Activated CD4-positive, CD25-positive, alpha-beta regulatory T cell (primary cell): ENCODE data around the gene SUMO3.

Experiments
- DNase-seq, 4 experiments: peaks; one replicate each; lab custom pipeline; 2025; lab: John Stamatoyannopoulos, UW

The SUMO3 gene

GRCh38 chr21:44778499-44778911 lies 39.4 kb downstream of the SUMO3 start:
- no peak for DNase-seq

GRCh38 chr21:44778094-44778493 lies 39.8 kb downstream of the SUMO3 start:
- DNase-seq: no peak

DNA sequence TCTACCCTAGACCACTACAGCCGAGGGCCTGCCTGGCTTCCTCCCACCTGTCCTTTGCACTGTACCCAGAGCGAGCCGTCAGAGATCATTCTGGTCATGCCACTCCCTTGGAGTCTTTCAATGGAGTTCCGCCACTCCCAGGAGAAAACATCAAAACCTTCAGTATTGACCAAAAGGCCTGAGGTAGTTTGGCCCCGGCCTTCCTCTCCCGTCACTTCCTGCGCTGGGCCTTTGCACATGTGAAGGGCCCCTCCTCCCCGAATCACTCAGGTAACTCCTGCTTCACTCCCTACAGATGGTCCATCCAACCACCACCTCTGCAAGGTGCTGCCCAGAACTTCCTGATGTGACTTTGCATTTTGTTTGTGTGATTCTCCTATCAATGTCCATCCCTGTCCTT lies 42.9 kb downstream of the SUMO3 start:
- DNase-seq: no peak

GRCh38 chr21:44773291-44773932 lies 44.5 kb downstream of the SUMO3 start:
- DNase-seq: no peak

DNA sequence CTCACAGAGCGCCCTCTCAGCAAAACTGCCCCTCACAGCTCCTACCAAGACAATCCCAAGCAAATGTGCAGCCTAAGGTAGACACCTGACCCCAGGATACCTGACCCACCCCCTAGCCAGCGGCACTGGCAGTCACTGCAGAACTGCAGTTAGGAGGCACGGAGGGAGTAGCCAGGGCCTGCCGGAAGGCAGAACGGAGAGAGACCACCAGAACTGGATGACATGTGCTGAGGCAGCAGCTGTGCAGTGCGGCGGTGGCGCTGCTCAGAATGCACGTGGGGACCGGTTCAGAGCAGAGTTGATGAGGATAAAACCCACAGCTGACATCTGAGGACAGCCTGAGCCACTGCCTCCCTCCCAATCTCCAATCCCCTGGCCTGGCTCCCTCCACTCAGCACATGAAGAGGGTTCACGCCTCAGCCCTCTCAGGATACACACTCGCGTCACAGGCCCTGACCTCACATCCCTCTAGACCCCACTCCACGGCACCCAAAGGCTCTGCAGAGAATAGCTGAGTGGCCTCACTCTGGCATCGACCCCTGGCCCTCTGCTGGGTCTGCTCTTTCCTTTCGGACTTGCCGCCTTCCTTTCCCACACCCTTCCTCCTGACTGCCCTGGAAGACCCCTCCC lies 45.9 kb downstream of the SUMO3 start:
- DNase-seq: no peak

- no peak for DNase-seq
Observed at GRCh38 chr21:44767834-44768831, 49.7 kb downstream of the SUMO3 start.

DNA sequence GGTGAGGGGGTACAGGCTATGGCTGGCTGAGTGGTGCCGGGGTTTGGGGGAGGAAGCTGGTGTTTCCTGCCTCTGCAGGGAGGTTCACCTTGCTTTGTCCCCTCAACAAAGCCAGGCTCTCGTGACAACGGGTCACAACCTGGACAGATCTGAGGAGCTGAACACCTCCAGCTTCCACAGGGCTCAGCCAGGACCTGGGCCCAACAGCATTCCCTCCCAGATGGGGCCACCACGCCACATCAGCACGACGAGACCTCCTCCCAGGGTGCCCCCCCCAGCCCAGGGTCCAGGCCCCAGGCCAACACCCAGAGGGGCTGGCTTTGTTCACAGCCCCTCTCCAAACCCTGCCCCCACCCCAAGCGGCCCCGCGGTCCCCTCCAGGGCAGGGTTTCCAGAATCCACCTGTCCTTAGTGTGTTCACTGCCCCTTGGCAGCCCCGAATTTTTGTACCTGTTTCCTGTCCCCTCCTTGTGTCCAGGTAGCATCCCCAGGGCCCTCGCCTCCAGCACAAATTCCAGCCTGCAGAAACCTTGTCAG lies 51.0 kb downstream of the SUMO3 start:
- no peak for DNase-seq

GRCh38 chr21:44766014-44766817 lies 51.6 kb downstream of the SUMO3 start:
- no peak for DNase-seq

- no peak for DNase-seq
Observed at GRCh38 chr21:44765231-44766013, 52.4 kb downstream of the SUMO3 start.

DNA sequence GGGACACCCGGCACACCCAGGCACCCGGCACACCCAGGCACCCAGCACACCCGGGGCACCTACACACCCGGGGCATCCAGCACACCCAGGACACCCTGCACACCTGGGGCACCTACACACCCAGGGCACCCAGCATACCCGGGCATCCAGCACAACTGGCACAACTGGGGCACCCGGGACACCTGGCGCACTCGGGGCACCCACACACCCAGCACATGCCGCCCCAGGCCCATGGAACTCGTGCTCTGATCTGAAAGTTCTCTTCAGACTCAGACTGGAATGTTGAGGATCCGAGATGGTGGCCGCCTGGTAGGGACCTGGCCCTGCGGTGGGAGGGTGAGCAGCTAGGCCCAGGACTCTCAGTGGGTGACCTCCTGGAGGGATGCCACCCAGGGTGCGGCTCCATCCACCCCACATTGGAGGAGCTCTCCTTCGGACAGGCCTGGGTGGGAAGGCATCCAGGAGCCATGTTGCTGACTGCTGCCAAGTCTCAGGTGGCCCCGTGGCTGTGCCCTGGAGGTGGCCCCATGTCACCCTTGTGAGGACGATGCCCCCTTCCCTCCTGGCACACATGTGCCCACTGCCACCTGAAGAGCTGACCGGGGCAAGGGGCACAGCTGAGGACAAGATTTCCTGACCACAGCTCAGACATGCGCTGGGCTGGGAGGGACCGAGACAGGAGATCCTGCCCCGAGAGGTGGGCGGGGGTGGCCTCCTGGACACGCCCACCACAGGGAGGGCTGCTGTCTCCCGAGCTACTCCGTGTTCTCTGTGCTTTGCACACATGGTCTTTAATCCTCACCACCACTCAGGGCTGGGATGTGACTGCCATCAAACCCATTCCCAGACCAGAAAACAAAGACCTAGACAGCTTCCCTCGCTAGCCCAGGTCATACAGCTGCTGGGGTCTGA lies 53.3 kb downstream of the SUMO3 start:
- DNase-seq: no peak

DNA sequence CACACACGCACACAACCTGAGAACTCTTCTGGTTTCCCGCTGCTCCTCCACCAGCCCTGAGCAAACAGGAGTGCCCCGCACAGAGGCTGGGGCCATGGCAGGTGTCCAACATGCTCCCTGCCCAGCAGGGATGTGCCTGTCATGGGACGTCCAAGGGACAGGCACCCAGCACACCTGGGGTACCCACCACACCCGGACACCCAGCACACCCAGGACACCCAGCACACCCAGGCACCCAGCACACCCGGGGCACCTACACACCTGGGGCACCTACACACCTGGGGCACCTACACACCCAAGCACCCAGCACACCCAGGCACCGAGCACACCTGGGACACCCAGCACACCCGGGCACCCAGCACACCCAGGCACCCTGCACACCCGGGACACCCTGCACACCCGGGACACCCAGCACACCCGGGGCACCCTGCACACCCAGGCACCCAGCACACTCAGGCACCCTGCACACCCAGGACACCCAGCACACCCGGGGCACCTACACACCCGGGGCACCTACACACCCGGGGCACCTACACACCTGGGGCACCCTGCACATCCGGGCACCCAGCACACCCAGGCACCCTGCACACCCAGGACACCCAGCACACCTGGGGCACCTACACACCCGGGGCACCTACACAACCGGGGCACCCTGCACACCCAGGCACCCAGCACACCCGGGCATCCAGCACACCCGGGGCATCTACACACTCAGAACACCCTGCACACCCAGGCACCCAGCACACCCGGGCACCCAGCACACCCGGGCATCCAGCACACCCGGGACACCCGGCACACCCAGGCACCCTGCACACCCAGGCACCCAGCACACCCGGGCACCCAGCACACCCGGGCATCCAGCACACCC lies 54.2 kb downstream of the SUMO3 start:
- DNase-seq: no peak

DNA sequence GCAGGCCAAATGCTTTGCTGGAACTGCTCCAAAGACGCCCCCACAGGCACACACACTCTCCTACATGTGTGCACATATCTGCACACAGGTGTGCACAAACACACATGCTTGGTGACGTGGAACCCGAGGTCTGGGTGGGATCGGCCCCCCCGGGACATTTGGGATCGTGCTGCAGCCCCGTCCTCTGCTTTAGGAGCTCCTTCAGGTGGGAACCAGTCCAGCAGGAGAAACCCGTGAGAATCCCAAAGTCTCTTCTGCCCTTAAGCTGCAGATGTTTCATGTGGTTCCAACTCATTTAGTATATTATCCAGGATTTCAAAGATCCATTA lies 54.8 kb downstream of the SUMO3 start:
- DNase-seq: no peak

DNA sequence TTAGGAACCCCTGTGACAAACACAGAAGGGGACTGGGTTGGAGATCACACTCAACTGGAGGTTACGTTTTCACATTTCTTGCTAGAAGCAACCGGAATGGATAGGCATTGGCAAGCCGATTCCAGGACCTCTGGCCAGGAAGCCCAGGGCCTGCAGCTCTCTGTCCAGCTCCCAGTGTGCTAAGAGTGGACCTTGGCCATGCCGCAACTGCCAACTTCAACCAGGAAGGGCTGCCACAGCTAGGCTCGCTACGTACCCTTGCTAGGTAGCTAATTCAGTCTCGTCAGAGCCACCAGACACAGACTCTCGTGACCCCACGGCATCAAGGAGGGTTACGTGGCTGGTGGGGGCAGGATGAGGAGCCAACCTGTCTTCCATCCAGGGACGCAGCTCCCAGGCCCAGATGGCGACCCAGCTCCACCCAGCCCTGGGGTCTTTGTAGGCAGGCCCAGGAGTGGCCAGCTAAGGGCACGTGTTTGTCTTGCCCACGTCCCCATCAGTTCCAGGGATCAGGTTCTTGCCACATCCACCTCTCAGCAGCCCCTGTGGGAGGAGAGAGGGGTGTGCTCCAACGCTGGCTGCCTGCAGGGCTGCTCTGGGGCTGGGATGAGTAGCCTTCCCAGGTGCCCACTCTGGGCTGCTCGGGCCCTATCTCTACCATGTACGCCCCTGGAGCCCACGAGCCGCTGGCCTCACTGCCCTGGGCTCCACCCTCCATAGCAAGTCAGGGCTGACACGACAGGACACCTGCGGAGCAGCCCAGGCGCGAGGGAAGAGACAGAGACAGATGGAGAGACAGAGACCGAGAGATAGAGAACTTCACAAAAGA lies 55.4 kb downstream of the SUMO3 start:
- no peak for DNase-seq

DNA sequence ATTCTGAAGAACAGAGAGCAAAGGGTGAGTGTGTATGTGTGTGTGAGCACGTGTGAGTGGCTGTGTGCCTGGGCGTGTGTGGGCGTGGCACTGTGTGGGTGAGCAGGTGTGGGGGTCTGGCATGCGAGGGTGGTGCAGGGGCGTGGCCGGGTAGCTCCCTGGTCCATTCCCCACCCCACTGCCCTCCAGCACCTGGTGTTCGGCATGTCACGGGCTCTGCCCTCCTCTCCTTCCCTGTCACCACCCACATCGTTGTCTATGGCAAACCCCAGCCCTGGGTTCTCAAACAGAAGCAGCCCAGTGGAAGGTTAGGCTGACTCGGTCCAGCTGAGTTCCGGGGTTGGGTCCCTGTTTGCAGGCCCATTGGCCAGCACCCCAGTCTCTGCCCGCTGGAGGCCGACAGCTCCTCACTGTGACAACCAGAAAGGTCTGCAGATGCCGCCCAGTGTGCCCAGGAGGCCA lies 56.1 kb downstream of the SUMO3 start:
- DNase-seq: no peak

DNA sequence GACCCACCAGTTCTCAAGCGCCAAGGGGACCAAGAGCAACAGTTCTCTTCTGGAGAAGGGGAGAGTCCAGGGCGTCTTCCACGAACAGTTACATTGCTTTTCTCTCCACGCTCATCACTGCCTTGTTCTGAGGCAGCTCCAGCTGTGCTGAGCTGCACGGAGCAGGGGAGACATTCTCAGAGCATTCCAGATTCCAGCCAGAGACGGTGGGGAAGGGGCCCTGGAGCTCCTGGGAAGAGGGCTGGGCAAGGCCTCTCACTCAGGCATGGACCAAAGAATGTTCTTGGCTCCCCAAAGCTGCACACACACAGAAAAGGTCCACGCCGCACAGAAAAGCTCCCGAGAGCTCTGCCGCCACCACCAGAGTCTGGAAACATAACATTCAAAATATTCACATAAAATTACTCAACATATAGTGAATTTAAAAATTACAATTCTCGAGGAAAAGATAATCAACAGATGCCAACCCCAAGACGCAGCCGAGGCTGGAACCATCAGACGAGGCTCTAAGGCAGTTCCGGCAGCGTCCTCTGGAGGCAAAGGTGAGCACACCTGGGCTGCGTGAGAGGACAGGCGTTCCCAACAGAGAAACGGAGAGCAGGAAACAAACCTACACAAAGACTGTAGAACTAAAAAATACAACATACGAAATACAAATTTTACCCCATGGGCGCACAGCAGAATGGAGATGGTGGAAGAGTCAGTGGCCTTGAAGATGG lies 56.7 kb downstream of the SUMO3 start:
- DNase-seq: no peak

GRCh38 chr21:44760376-44760775 lies 57.5 kb downstream of the SUMO3 start:
- DNase-seq: no peak

GRCh38 chr21:44759628-44760285 lies 58.1 kb downstream of the SUMO3 start:
- DNase-seq: no peak
